ENCODE data around the gene XYLB. TPM values are rescaled to one million over a fixed set of nuclear protein-coding genes. Genes with fewer than 3 reads are reported as not detected.

XYLB gene
- polyA plus RNA-seq, 3 donors from 2014 or later = 1.2 to 1.5 (median 1.4) TPM

GRCh38 chr3:38450853-38451252, 104.3 kb downstream of the XYLB start:
- Mint-ChIP-seq H3K9me3 (no peaks in the 10 kb centered on the region), H3K27ac (no peak overlapping the region), H3K36me3 (no peaks in the 10 kb centered on the region), H3K27me3 (ENCODE audit: low read depth in 3 of 3) (peaks cover 2 to 22% (median 14%) of the 10 kb centered on the region in 3 donors), H3K4me3 (peak overlapping the region in 1 of 5 donors; percentile 32), H3K4me1 (peaks cover 14 to 20% of the 10 kb centered on the region in 2 donors)
- DNase-seq = no peak

- Mint-ChIP-seq H3K9me3 (no peaks in the 10 kb centered on the region), H3K4me3 (peak within 1 kb of the TSS; percentile 88 to 95 (median 94)), H3K36me3 (no peaks in the 10 kb centered on the region), H3K27ac (peak within 1 kb of the TSS in 5 of 6 donors; percentile 23 to 80 (median 56)), H3K4me1 (peaks cover 16 to 20% of the 10 kb centered on the region in 2 donors), H3K27me3 (ENCODE audit: low read depth in 3 of 3) (peaks cover 2 to 10% (median 9%) of the 10 kb centered on the region in 3 donors)
- peak; percentile 38 to 55 (median 50) for DNase-seq
These were observed 106.7 kb downstream of the XYLB start, which contains the start of gene ACVR2B for GRCh38 chr3:38453075-38453912. Gene ACVR2B, plus strand, starts transcription at chr3:38453890. Its CDS starts 433 bp downstream, at chr3:38454323.

- Mint-ChIP-seq H3K4me1 (peaks cover 16 to 20% of the 10 kb centered on the region in 2 donors), H3K27me3 (ENCODE audit: low read depth in 3 of 3) (peaks cover 2 to 10% (median 9%) of the 10 kb centered on the region in 3 donors), H3K27ac (no peak overlapping the region), H3K9me3 (no peaks in the 10 kb centered on the region), H3K4me3 (peak overlapping the region in 2 of 5 donors; percentile 92 to 95), H3K36me3 (no peaks in the 10 kb centered on the region)
- DNase-seq = no peak
These were observed 107.3 kb downstream of the XYLB start for GRCh38 chr3:38453913-38454177.

GRCh38 chr3:38454178-38454883, 107.7 kb downstream of the XYLB start:
- no peaks in the 10 kb centered on the region for H3K9me3 Mint-ChIP-seq
- peaks cover 16 to 20% of the 10 kb centered on the region in 2 donors for H3K4me1 Mint-ChIP-seq
- H3K27ac Mint-ChIP-seq = peak overlapping the region in 4 of 6 donors; percentile 34 to 80 (median 62)
- peak; percentile 17 to 28 (median 20) for DNase-seq
- H3K36me3 Mint-ChIP-seq = no peaks in the 10 kb centered on the region
- H3K4me3 Mint-ChIP-seq = peak overlapping the region; percentile 87 to 95 (median 94)
- peaks cover 2 to 9% (median 9%) of the 10 kb centered on the region in 3 donors for H3K27me3 Mint-ChIP-seq (ENCODE audit: low read depth in 3 of 3)

GRCh38 chr3:38454884-38455638, 108.5 kb downstream of the XYLB start:
- peak overlapping the region in 1 of 6 donors; percentile 60 for H3K27ac Mint-ChIP-seq

GRCh38 chr3:38455639-38456430, 109.2 kb downstream of the XYLB start:
- Mint-ChIP-seq H3K4me1 (peaks cover 16 to 20% of the 10 kb centered on the region in 2 donors), H3K36me3 (no peaks in the 10 kb centered on the region), H3K27me3 (ENCODE audit: low read depth in 3 of 3) (peaks cover 2 to 9% (median 7%) of the 10 kb centered on the region in 3 donors), H3K27ac (peak overlapping the region in 1 of 6 donors; percentile 60), H3K9me3 (no peaks in the 10 kb centered on the region), H3K4me3 (peak overlapping the region; percentile 83 to 95 (median 91))
- DNase-seq = no peak

More at GRCh38 chr3:38454884-38455638, 108.5 kb downstream of the XYLB start:
- DNase-seq = peak; percentile 8 to 29 (median 22)
- no peaks in the 10 kb centered on the region for H3K9me3 Mint-ChIP-seq
- peaks cover 16 to 20% of the 10 kb centered on the region in 2 donors for H3K4me1 Mint-ChIP-seq
- no peaks in the 10 kb centered on the region for H3K36me3 Mint-ChIP-seq
- peak overlapping the region; percentile 92 to 95 (median 94) for H3K4me3 Mint-ChIP-seq
- peaks cover 2 to 9% (median 7%) of the 10 kb centered on the region in 3 donors for H3K27me3 Mint-ChIP-seq (ENCODE audit: low read depth in 3 of 3)

- no peak for DNase-seq
- Mint-ChIP-seq H3K4me3 (peak overlapping the region in 2 of 5 donors; percentile 21 to 28), H3K36me3 (no peaks in the 10 kb centered on the region), H3K9me3 (no peaks in the 10 kb centered on the region), H3K27ac (no peak overlapping the region), H3K4me1 (peaks cover 16 to 20% of the 10 kb centered on the region in 2 donors), H3K27me3 (ENCODE audit: low read depth in 3 of 3) (peaks cover 4% of the 10 kb centered on the region in 3 donors)
These were observed 110.8 kb downstream of the XYLB start for GRCh38 chr3:38457111-38458003.

- Mint-ChIP-seq H3K36me3 (no peaks in the 10 kb centered on the region), H3K9me3 (no peaks in the 10 kb centered on the region), H3K27me3 (ENCODE audit: low read depth in 3 of 3) (peaks cover 1 to 4% (median 3%) of the 10 kb centered on the region in 3 donors), H3K4me3 (no peak overlapping the region), H3K27ac (no peak overlapping the region), H3K4me1 (peaks cover 8 to 10% of the 10 kb centered on the region in 2 donors)
- DNase-seq = no peak
These were observed 112.4 kb downstream of the XYLB start for GRCh38 chr3:38458796-38459498.

GRCh38 chr3:38459499-38460048, 113.0 kb downstream of the XYLB start:
- no peak overlapping the region for H3K27ac Mint-ChIP-seq
- H3K9me3 Mint-ChIP-seq = no peaks in the 10 kb centered on the region
- peaks cover under 1 to 2% (median 1%) of the 10 kb centered on the region in 3 donors for H3K27me3 Mint-ChIP-seq (ENCODE audit: low read depth in 3 of 3)
- H3K4me1 Mint-ChIP-seq = peaks cover 6 to 7% of the 10 kb centered on the region in 2 donors
- DNase-seq = no peak
- H3K36me3 Mint-ChIP-seq = no peaks in the 10 kb centered on the region
- no peak overlapping the region for H3K4me3 Mint-ChIP-seq

GRCh38 chr3:38460377-38461270, 114.0 kb downstream of the XYLB start:
- Mint-ChIP-seq H3K4me1 (peaks cover 2% of the 10 kb centered on the region in 2 donors), H3K9me3 (no peaks in the 10 kb centered on the region), H3K36me3 (no peaks in the 10 kb centered on the region), H3K27me3 (ENCODE audit: low read depth in 3 of 3) (peaks cover 0 to 2% (median 1%) of the 10 kb centered on the region in 3 donors), H3K4me3 (no peak overlapping the region), H3K27ac (no peak overlapping the region)
- no peak for DNase-seq
